ENCODE data around the gene FDXR. TPM values are rescaled to one million over a fixed set of nuclear protein-coding genes. Genes with fewer than 3 reads are reported as not detected.

The FDXR gene
- total RNA-seq, 1 experiment from 2014 or later = 3.2 TPM

- Histone ChIP-seq H3K4me1 (ENCODE audit: low read length) (no peaks in the 10 kb centered on the region), H3K4me3 (ENCODE audit: low read length) (no peak within 1 kb of the TSS), H3K27me3 (ENCODE audit: low read length) (no peaks in the 10 kb centered on the region), H3K79me2 (ENCODE audit: low read length) (no peaks in the 10 kb centered on the region), H3K9ac (ENCODE audit: low read length) (no peak within 1 kb of the TSS), H3K9me2 (replicated peaks; ENCODE audit: insufficient read depth, low read length) (no peaks in the 10 kb centered on the region), H3K9me3 (ENCODE audit: low read length) (no peaks in the 10 kb centered on the region), H3K27ac (ENCODE audit: low read length) (no peak within 1 kb of the TSS), H4K20me1 (ENCODE audit: insufficient read depth, low read depth, low read length) (no peaks in the 10 kb centered on the region), H3K36me3 (ENCODE audit: insufficient read depth, low read length) (no peaks in the 10 kb centered on the region), H3K4me2 (ENCODE audit: low read depth, low read length, poor library complexity, severe bottlenecking) (no peak within 1 kb of the TSS), H2AFZ (ENCODE audit: low read length) (no peak within 1 kb of the TSS)
- no peak for DNase-seq
Observed at GRCh38 chr17:74892974-74893911, 20.4 kb upstream of the FDXR start, which contains the start of gene FADS6. Gene FADS6, minus strand, starts transcription at chr17:74893633. Its CDS starts 38 bp downstream, at chr17:74893595.

- H3K79me2 ChIP-seq (ENCODE audit: low read length) = no peaks in the 10 kb centered on the region
- no peak overlapping the region for H3K9ac ChIP-seq (ENCODE audit: low read length)
- DNase-seq = no peak
- no peaks in the 10 kb centered on the region for H3K4me1 ChIP-seq (ENCODE audit: low read length)
- H3K9me2 ChIP-seq (replicated peaks; ENCODE audit: insufficient read depth, low read length) = no peaks in the 10 kb centered on the region
- H2AFZ ChIP-seq (ENCODE audit: low read length) = no peak overlapping the region
- no peak overlapping the region for H3K27ac ChIP-seq (ENCODE audit: low read length)
- no peaks in the 10 kb centered on the region for H3K9me3 ChIP-seq (ENCODE audit: low read length)
- H3K36me3 ChIP-seq (ENCODE audit: insufficient read depth, low read length) = no peaks in the 10 kb centered on the region
- H4K20me1 ChIP-seq (ENCODE audit: insufficient read depth, low read depth, low read length) = no peaks in the 10 kb centered on the region
- no peaks in the 10 kb centered on the region for H3K27me3 ChIP-seq (ENCODE audit: low read length)
- no peak overlapping the region for H3K4me2 ChIP-seq (ENCODE audit: low read depth, low read length, poor library complexity, severe bottlenecking)
- no peak overlapping the region for H3K4me3 ChIP-seq (ENCODE audit: low read length)
Observed at GRCh38 chr17:74892013-74892841, 19.4 kb upstream of the FDXR start.

- no peak for DNase-seq
- Histone ChIP-seq H3K27ac (ENCODE audit: low read length) (no peak overlapping the region), H4K20me1 (ENCODE audit: insufficient read depth, low read depth, low read length) (no peaks in the 10 kb centered on the region), H3K79me2 (ENCODE audit: low read length) (no peaks in the 10 kb centered on the region), H2AFZ (ENCODE audit: low read length) (no peak overlapping the region), H3K27me3 (ENCODE audit: low read length) (no peaks in the 10 kb centered on the region), H3K4me2 (ENCODE audit: low read depth, low read length, poor library complexity, severe bottlenecking) (no peak overlapping the region), H3K9me3 (ENCODE audit: low read length) (no peaks in the 10 kb centered on the region), H3K36me3 (ENCODE audit: insufficient read depth, low read length) (no peaks in the 10 kb centered on the region), H3K4me1 (ENCODE audit: low read length) (no peaks in the 10 kb centered on the region), H3K9ac (ENCODE audit: low read length) (no peak overlapping the region), H3K4me3 (ENCODE audit: low read length) (no peak overlapping the region), H3K9me2 (replicated peaks; ENCODE audit: insufficient read depth, low read length) (no peaks in the 10 kb centered on the region)
Observed at GRCh38 chr17:74890554-74890953, 17.8 kb upstream of the FDXR start.

- Histone ChIP-seq H3K9me2 (replicated peaks; ENCODE audit: insufficient read depth, low read length) (no peaks in the 10 kb centered on the region), H3K27me3 (ENCODE audit: low read length) (no peaks in the 10 kb centered on the region), H3K9ac (ENCODE audit: low read length) (no peak overlapping the region), H3K36me3 (ENCODE audit: insufficient read depth, low read length) (no peaks in the 10 kb centered on the region), H3K79me2 (ENCODE audit: low read length) (no peaks in the 10 kb centered on the region), H3K4me2 (ENCODE audit: low read depth, low read length, poor library complexity, severe bottlenecking) (no peak overlapping the region), H3K27ac (ENCODE audit: low read length) (no peak overlapping the region), H4K20me1 (ENCODE audit: insufficient read depth, low read depth, low read length) (no peaks in the 10 kb centered on the region), H3K9me3 (ENCODE audit: low read length) (no peaks in the 10 kb centered on the region), H3K4me1 (ENCODE audit: low read length) (no peaks in the 10 kb centered on the region), H2AFZ (ENCODE audit: low read length) (no peak overlapping the region), H3K4me3 (ENCODE audit: low read length) (no peak overlapping the region)
- DNase-seq = no peak
Observed at GRCh38 chr17:74888469-74888868, 15.7 kb upstream of the FDXR start.

- Histone ChIP-seq H4K20me1 (ENCODE audit: insufficient read depth, low read depth, low read length) (no peaks in the 10 kb centered on the region), H3K4me2 (ENCODE audit: low read depth, low read length, poor library complexity, severe bottlenecking) (no peak overlapping the region), H3K9me3 (ENCODE audit: low read length) (no peaks in the 10 kb centered on the region), H3K4me3 (ENCODE audit: low read length) (no peak overlapping the region), H3K79me2 (ENCODE audit: low read length) (no peaks in the 10 kb centered on the region), H3K27ac (ENCODE audit: low read length) (no peak overlapping the region), H3K36me3 (ENCODE audit: insufficient read depth, low read length) (no peaks in the 10 kb centered on the region), H3K9me2 (replicated peaks; ENCODE audit: insufficient read depth, low read length) (no peaks in the 10 kb centered on the region), H3K9ac (ENCODE audit: low read length) (no peak overlapping the region), H3K4me1 (ENCODE audit: low read length) (no peaks in the 10 kb centered on the region), H3K27me3 (ENCODE audit: low read length) (no peaks in the 10 kb centered on the region), H2AFZ (ENCODE audit: low read length) (no peak overlapping the region)
- DNase-seq = no peak
Observed at GRCh38 chr17:74883241-74883745, 10.5 kb upstream of the FDXR start.

GRCh38 chr17:74882517-74883240 lies 9.9 kb upstream of the FDXR start:
- Histone ChIP-seq H2AFZ (ENCODE audit: low read length) (no peak overlapping the region), H3K27ac (ENCODE audit: low read length) (no peak overlapping the region), H3K4me3 (ENCODE audit: low read length) (no peak overlapping the region), H3K79me2 (ENCODE audit: low read length) (no peaks in the 10 kb centered on the region), H4K20me1 (ENCODE audit: insufficient read depth, low read depth, low read length) (no peaks in the 10 kb centered on the region), H3K9ac (ENCODE audit: low read length) (no peak overlapping the region), H3K4me2 (ENCODE audit: low read depth, low read length, poor library complexity, severe bottlenecking) (no peak overlapping the region), H3K36me3 (ENCODE audit: insufficient read depth, low read length) (no peaks in the 10 kb centered on the region), H3K4me1 (ENCODE audit: low read length) (no peaks in the 10 kb centered on the region), H3K27me3 (ENCODE audit: low read length) (no peaks in the 10 kb centered on the region), H3K9me2 (replicated peaks; ENCODE audit: insufficient read depth, low read length) (no peaks in the 10 kb centered on the region), H3K9me3 (ENCODE audit: low read length) (no peaks in the 10 kb centered on the region)
- no peak for DNase-seq

GRCh38 chr17:74881073-74881472 lies 8.3 kb upstream of the FDXR start:
- Histone ChIP-seq H3K4me2 (ENCODE audit: low read depth, low read length, poor library complexity, severe bottlenecking) (no peak overlapping the region), H3K9me2 (replicated peaks; ENCODE audit: insufficient read depth, low read length) (no peaks in the 10 kb centered on the region), H4K20me1 (ENCODE audit: insufficient read depth, low read depth, low read length) (no peaks in the 10 kb centered on the region), H3K36me3 (ENCODE audit: insufficient read depth, low read length) (no peaks in the 10 kb centered on the region), H3K4me1 (ENCODE audit: low read length) (no peaks in the 10 kb centered on the region), H3K27ac (ENCODE audit: low read length) (no peak overlapping the region), H3K27me3 (ENCODE audit: low read length) (no peaks in the 10 kb centered on the region), H3K4me3 (ENCODE audit: low read length) (no peak overlapping the region), H2AFZ (ENCODE audit: low read length) (no peak overlapping the region), H3K79me2 (ENCODE audit: low read length) (no peaks in the 10 kb centered on the region), H3K9ac (ENCODE audit: low read length) (no peak overlapping the region), H3K9me3 (ENCODE audit: low read length) (no peaks in the 10 kb centered on the region)
- no peak for DNase-seq

Data from Karpas-422 (cell line).